HepG2 (cell line): ENCODE measurements around the gene MYOZ1. TPM values are rescaled to one million over a fixed set of nuclear protein-coding genes. Genes with fewer than 3 reads are reported as not detected.

Experiments
- AGO1 ChIP-seq: fragments of 200-400 bp; formaldehyde crosslinking; IDR thresholded peaks from 2 replicates; pipeline ENCODE4 v1.6.1; 2017; ENCODE audit warnings: mild to moderate bottlenecking, low read depth, low read length, moderate library complexity; ENCODE audit not compliant: poor library complexity, severe bottlenecking
- ARID2 ChIP-seq: sonication (generic); formaldehyde crosslinking; IDR thresholded peaks from 2 replicates; pipeline ENCODE4 v1.8.1; 2022; ENCODE audit warnings: mild to moderate bottlenecking, missing genetic modification reagents, borderline replicate concordance
- CBX5 ChIP-seq: sonication (generic); formaldehyde crosslinking; IDR thresholded peaks from 2 replicates; pipeline ENCODE4 v1.4.0; 2020; ENCODE audit warnings: missing genetic modification reagents, borderline replicate concordance
- FOXO1 ChIP-seq: sonication (generic); formaldehyde crosslinking; IDR thresholded peaks from 2 replicates; pipeline ENCODE4 v1.4.0; 2020; ENCODE audit warnings: missing genetic modification reagents
- GZF1 ChIP-seq: sonication (generic); formaldehyde crosslinking; IDR thresholded peaks from 2 replicates; pipeline ENCODE4 v1.5.1; 2020; ENCODE audit warnings: mild to moderate bottlenecking, missing genetic modification reagents
- HNF4G ChIP-seq, 2 experiments: sonication (generic) in 1 of 2; formaldehyde crosslinking in 1 of 2; IDR thresholded peaks; 2 replicates each; pipeline versions ENCODE4 v1.4.0 to v1.6.1; 2011 to 2020; ENCODE audit warnings: borderline replicate concordance in 2 of 2, low read depth in 2 of 2, mild to moderate bottlenecking in 2 of 2, low read length in 1 of 2, missing genetic modification reagents in 1 of 2, moderate library complexity in 1 of 2
- KAT8 ChIP-seq: IDR thresholded peaks from 2 replicates; pipeline ENCODE4 v1.6.1; 2016; ENCODE audit warnings: missing genetic modification reagents, missing compliant biosample characterization
- KDM1A ChIP-seq: IDR thresholded peaks from 2 replicates; pipeline ENCODE4 v1.6.1; 2016; ENCODE audit warnings: missing compliant biosample characterization
- RAD21 ChIP-seq: fragments of 450-650 bp; formaldehyde crosslinking; IDR thresholded peaks from 2 replicates; pipeline ENCODE4 v1.5.0; 2020; ENCODE audit warnings: mild to moderate bottlenecking
- RERE ChIP-seq: IDR thresholded peaks from 2 replicates; pipeline ENCODE4 v1.6.1; 2016; ENCODE audit warnings: low read depth, missing genetic modification reagents, missing compliant biosample characterization
- RFX5 ChIP-seq: IDR thresholded peaks from 2 replicates; pipeline ENCODE4 v1.6.1; 2011; ENCODE audit warnings: low read depth, low read length, improper control_type of control experiment
- TAF15 ChIP-seq: fragments of 200-400 bp; formaldehyde crosslinking; IDR thresholded peaks from one replicate; pipeline ENCODE4 v1.6.1; 2018; ENCODE audit warnings: mild to moderate bottlenecking, low read depth, low read length; ENCODE audit not compliant: poor library complexity, severe bottlenecking
- ZBTB25 ChIP-seq: IDR thresholded peaks from 2 replicates; pipeline ENCODE4 v1.6.1; 2018; ENCODE audit warnings: missing genetic modification reagents
- ZEB1 ChIP-seq: IDR thresholded peaks from 2 replicates; pipeline ENCODE4 v1.6.1; 2012; ENCODE audit warnings: mild to moderate bottlenecking, low read depth, inconsistent platforms; ENCODE audit not compliant: insufficient replicate concordance
- ZFP41 ChIP-seq: sonication (generic); formaldehyde crosslinking; IDR thresholded peaks from 2 replicates; pipeline ENCODE4 v1.4.0; 2020; ENCODE audit warnings: mild to moderate bottlenecking, missing genetic modification reagents, borderline replicate concordance
- ZNF17 ChIP-seq: sonication (generic); formaldehyde crosslinking; IDR thresholded peaks from 2 replicates; pipeline ENCODE4 v1.5.0; 2020; ENCODE audit warnings: mild to moderate bottlenecking, missing genetic modification reagents
- ZNF30 ChIP-seq: sonication (generic); formaldehyde crosslinking; IDR thresholded peaks from 2 replicates; pipeline ENCODE4 v1.5.0; 2020; ENCODE audit warnings: mild to moderate bottlenecking, missing genetic modification reagents
- ZNF337 ChIP-seq: sonication (generic); formaldehyde crosslinking; IDR thresholded peaks from 2 replicates; pipeline ENCODE4 v1.5.1; 2020; ENCODE audit warnings: missing genetic modification reagents, low read depth, mild to moderate bottlenecking, borderline replicate concordance
- ZNF557 ChIP-seq: sonication (generic); formaldehyde crosslinking; IDR thresholded peaks from 2 replicates; pipeline ENCODE4 v1.4.0; 2020; ENCODE audit warnings: missing genetic modification reagents
- ZNF720 ChIP-seq: sonication (generic); formaldehyde crosslinking; IDR thresholded peaks from 2 replicates; pipeline ENCODE4 v1.4.0; 2020; ENCODE audit warnings: missing genetic modification reagents
- ZNF788 ChIP-seq: sonication (generic); formaldehyde crosslinking; IDR thresholded peaks from 2 replicates; pipeline ENCODE4 v1.5.0; 2020; ENCODE audit warnings: mild to moderate bottlenecking, missing genetic modification reagents, borderline replicate concordance
- polyA plus RNA-seq, 8 experiments: library from polyadenylated mRNA; depleted of rRNA in 3 of 8; stranded (reverse) in 7 of 8; unstranded in 1 of 8; fragments of >200 nt; fragmentation: Illumina TruSeq in 4 of 8; extraction: Trizol in 4 of 8; gene quantifications; 2 replicates each; pipeline versions ENCODE4 v1.2.1 to v1.2.3, GENCODE V29; 2011 to 2016; ENCODE audit warnings: low read depth in 4 of 8, missing spikeins in 1 of 8, mixed read lengths in 1 of 8; ENCODE audit not compliant: insufficient read depth in 1 of 8
- total RNA-seq, 5 experiments: library from RNA; depleted of rRNA; stranded (reverse); fragments of >200 nt; fragmentation: Illumina TruSeq; extraction: Trizol; gene quantifications; 2 replicates each; pipeline ENCODE4 v1.2.3, GENCODE V29; 2016; ENCODE audit warnings: low read depth in 1 of 5
- TF ChIP-seq, protein P1 (sequence below): IDR thresholded peaks from 2 replicates; pipeline ENCODE4 v1.6.1; 2016; ENCODE audit warnings: low read depth, control low read depth

MYOZ1 gene
- total and polyA plus RNA-seq, 2 of the 13 experiments (the other 11 are each of a cell fraction or from before 2014, with no cell fraction given), result not detected

DNA sequence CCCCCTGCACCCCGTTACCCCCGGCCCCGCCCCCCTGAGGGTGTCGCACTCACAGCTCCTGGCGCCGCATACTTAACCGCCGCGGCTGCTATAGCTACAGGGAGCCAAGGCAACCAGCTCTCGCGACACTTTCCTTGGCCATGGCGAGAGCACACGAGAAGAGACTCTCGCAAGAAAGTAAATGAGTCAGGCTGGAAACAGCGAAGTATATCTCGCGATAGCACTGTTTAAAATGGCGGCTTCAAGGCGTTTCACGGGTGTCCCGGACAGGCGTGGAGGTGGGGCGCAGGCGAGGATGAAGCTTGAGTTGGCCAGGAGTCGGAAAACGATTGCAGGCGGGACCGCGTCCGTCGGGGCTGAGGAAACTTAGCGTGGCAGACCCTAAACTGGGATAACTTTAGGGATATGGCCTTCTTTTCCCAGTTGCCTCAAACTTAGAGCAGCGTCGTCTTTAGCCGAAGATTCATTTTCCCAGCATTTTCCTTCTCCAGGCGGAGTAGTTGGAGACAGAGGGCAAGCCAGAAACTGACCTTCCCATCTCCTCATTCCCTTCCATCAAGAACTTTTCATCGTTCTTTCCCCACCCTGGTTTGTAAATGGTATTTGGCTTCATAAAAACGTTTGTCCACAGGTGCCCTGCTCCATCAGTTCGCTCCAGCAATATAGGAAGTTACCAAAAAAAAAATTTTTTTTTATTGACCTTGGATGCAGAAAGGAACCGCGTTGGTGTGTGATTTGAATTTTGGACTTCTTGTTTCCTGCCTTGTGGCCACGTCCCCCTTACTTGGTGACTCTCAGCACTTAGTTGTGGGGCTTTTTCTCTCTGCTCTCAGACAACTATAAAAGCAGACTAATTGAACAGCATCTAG, 15.2 kb downstream of the MYOZ1 start (continued):
- no peak for TF ChIP-seq RERE
- 0 out of 2 replicates have a peak, but pooled peaks have one; percentile 35 for TF ChIP-seq RAD21 (CRISPR knock-in tag)
- no peak for TF ChIP-seq KDM1A (CRISPR knock-in tag)
- no peak for TF ChIP-seq AGO1
- no peak for TF ChIP-seq TAF15
- TF ChIP-seq ZNF788, result peak; percentile 63; the same call in 1 of the 2 replicates
- TF ChIP-seq CBX5 (CRISPR knock-in tag), result peak; percentile 61; the same call in 1 of the 2 replicates
- TF ChIP-seq ZNF720 (CRISPR knock-in tag), result no peak
- no peak for TF ChIP-seq ZFP41
- TF ChIP-seq KAT8 (CRISPR knock-in tag), result peak; percentile 91
- no peak for TF ChIP-seq ZNF17 (CRISPR knock-in tag)
- no peak for TF ChIP-seq ARID2 (CRISPR knock-in tag)
- no peak for TF ChIP-seq ZBTB25 (CRISPR knock-in tag)
- no peak for TF ChIP-seq GZF1 (CRISPR knock-in tag)
- TF ChIP-seq RFX5, result no peak
- no peak for TF ChIP-seq FOXO1 (CRISPR knock-in tag)
- no peak for TF ChIP-seq HNF4G (IDR thresholded peaks at IDR 0.05; ENCODE audit: borderline replicate concordance, low read depth, low read length)
- no peak for TF ChIP-seq HNF4G (CRISPR knock-in tag; IDR thresholded peaks at IDR 0.05; ENCODE audit: borderline replicate concordance, low read depth)
- no peak for TF ChIP-seq ZEB1
- no peak for TF ChIP-seq ZNF337 (CRISPR knock-in tag)
- TF ChIP-seq ZNF557 (CRISPR knock-in tag), result no peak
- TF ChIP-seq, protein P1, sequence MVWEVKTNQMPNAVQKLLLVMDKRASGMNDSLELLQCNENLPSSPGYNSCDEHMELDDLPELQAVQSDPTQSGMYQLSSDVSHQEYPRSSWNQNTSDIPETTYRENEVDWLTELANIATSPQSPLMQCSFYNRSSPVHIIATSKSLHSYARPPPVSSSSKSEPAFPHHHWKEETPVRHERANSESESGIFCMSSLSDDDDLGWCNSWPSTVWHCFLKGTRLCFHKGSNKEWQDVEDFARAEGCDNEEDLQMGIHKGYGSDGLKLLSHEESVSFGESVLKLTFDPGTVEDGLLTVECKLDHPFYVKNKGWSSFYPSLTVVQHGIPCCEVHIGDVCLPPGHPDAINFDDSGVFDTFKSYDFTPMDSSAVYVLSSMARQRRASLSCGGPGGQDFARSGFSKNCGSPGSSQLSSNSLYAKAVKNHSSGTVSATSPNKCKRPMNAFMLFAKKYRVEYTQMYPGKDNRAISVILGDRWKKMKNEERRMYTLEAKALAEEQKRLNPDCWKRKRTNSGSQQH (CRISPR knock-in tag), result no peak; the same call in 1 of the 2 replicates
- TF ChIP-seq ZNF30 (CRISPR knock-in tag), result no peak
